HG03103 (cell line): Measurements from ENCODE around the gene CCDC59.
"Not testable (repeated sequence)": the region's sequence is repeated elsewhere in the genome, so short reads cannot be mapped to it uniquely, and the experiment has no call there.

Source experiments
- ATAC-seq: cut with Tn5 transposase; IDR thresholded peaks from one replicate; pipeline ENCODE4 v1.9.1; 2021; ENCODE audit warnings: low read depth; ENCODE audit not compliant: unreplicated experiment

The CCDC59 gene

GRCh38 chr12:82358200-82359114 lies at the start of gene CCDC59, which contains the start of gene METTL25:
Gene CCDC59, minus strand, starts transcription at chr12:82358387. Its CDS starts 11 bp downstream, at chr12:82358376.
Gene METTL25, plus strand, starts transcription at chr12:82358529. Its CDS starts 37 bp downstream, at chr12:82358566.
- ATAC-seq = peak; percentile 90

- ATAC-seq = no peak
Measured at GRCh38 chr12:82407481-82407880, 49.3 kb upstream of the CCDC59 start.

- no peak for ATAC-seq
Measured at GRCh38 chr12:82406651-82407050, 48.5 kb upstream of the CCDC59 start.

- ATAC-seq = no peak
Measured at GRCh38 chr12:82400819-82401218, 42.6 kb upstream of the CCDC59 start.

GRCh38 chr12:82398879-82399278 lies 40.7 kb upstream of the CCDC59 start:
- ATAC-seq = no peak

GRCh38 chr12:82383930-82384552 lies 25.9 kb upstream of the CCDC59 start:
- no peak for ATAC-seq

GRCh38 chr12:82378997-82379396 lies 20.8 kb upstream of the CCDC59 start:
- no peak for ATAC-seq

- ATAC-seq = no peak
Measured at GRCh38 chr12:82375201-82375600, 17.0 kb upstream of the CCDC59 start.

- no peak for ATAC-seq
Measured at GRCh38 chr12:82366197-82366596, 8.0 kb upstream of the CCDC59 start.

GRCh38 chr12:82363990-82364389 lies 5.8 kb upstream of the CCDC59 start:
- ATAC-seq = no peak

- no peak for ATAC-seq
Measured at GRCh38 chr12:82361461-82361915, 3.3 kb upstream of the CCDC59 start.

GRCh38 chr12:82360834-82361233 lies 2.6 kb upstream of the CCDC59 start:
- not testable (repeated sequence) for ATAC-seq

GRCh38 chr12:82359115-82359478 lies 910 bp upstream of the CCDC59 start:
- no peak for ATAC-seq

GRCh38 chr12:82357845-82358199 lies 365 bp downstream of the CCDC59 start:
- ATAC-seq = no peak

GRCh38 chr12:82357340-82357739 lies 847 bp downstream of the CCDC59 start:
- no peak for ATAC-seq

- no peak for ATAC-seq
Measured at GRCh38 chr12:82351390-82351789, 6.8 kb downstream of the CCDC59 start.

- ATAC-seq = no peak
Measured at GRCh38 chr12:82350161-82350560, 8.0 kb downstream of the CCDC59 start.

- ATAC-seq = no peak
Measured at GRCh38 chr12:82329508-82329907, 28.7 kb downstream of the CCDC59 start.

GRCh38 chr12:82327861-82328260 lies 30.3 kb downstream of the CCDC59 start:
- ATAC-seq = no peak

- ATAC-seq = no peak
Measured at GRCh38 chr12:82326905-82327503, 31.2 kb downstream of the CCDC59 start.

- ATAC-seq = no peak
Measured at GRCh38 chr12:82325540-82326336, 32.4 kb downstream of the CCDC59 start.
